H1 (cell line): ENCODE measurements around the gene LAMA3. TPM values are rescaled to one million over a fixed set of nuclear protein-coding genes. Genes with fewer than 3 reads are reported as not detected.

Source experiments
- BCL11A ChIP-seq, 2 experiments: IDR thresholded peaks; one replicate each; pipeline ENCODE4 v1.6.1; 2011; ENCODE audit warnings: low read depth in 2 of 2, low read length in 2 of 2, mild to moderate bottlenecking in 2 of 2
- CBX8 ChIP-seq: fragments of 300-800, 300-1000 bp; sonication (generic); IDR thresholded peaks from 2 replicates; pipeline ENCODE4 v1.7.1; 2016; ENCODE audit warnings: low read depth, low read length, borderline replicate concordance
- CTCF ChIP-seq, 3 experiments: IDR thresholded peaks; 1 replicate in 2 of 3; 2 replicates in 1 of 3; pipeline versions ENCODE4 v1.5.1 to v1.6.1; 2011; ENCODE audit warnings: low read length in 3 of 3, mild to moderate bottlenecking in 3 of 3, inconsistent platforms in 2 of 3, low read depth in 1 of 3, moderate library complexity in 1 of 3; ENCODE audit not compliant: insufficient read depth in 1 of 3; ENCODE audit errors: control extremely low read depth in 1 of 3
- E2F6 ChIP-seq: IDR thresholded peaks from 2 replicates; pipeline ENCODE4 v1.6.1; 2012; ENCODE audit warnings: inconsistent platforms
- KDM4A ChIP-seq: IDR thresholded peaks from one replicate; pipeline ENCODE4 v1.7.1; 2012; ENCODE audit warnings: low read depth, mild to moderate bottlenecking, moderate library complexity, low read length, inconsistent platforms; ENCODE audit not compliant: severe bottlenecking
- RBBP5 ChIP-seq: IDR thresholded peaks from 2 replicates; pipeline ENCODE4 v1.7.1; 2012; ENCODE audit warnings: low read depth, mild to moderate bottlenecking, inconsistent platforms, low read length, moderate library complexity, borderline replicate concordance
- TAF1 ChIP-seq: IDR thresholded peaks from 2 replicates; pipeline ENCODE4 v1.6.1; 2011; ENCODE audit warnings: mild to moderate bottlenecking, low read depth, low read length
- polyA plus RNA-seq, 7 experiments: library from polyadenylated mRNA; depleted of rRNA in 3 of 7; stranded (reverse) in 5 of 7; unstranded in 2 of 7; fragments of >200 nt in 5 of 7; fragments of 200-250 nt in 2 of 7; gene quantifications; 1 replicate in 5 of 7; 2 replicates in 1 of 7; 4 replicates in 1 of 7; pipeline versions ENCODE4 v1.2.1 to v1.2.3, GENCODE V29; 2011 to 2013; ENCODE audit warnings: missing spikeins in 2 of 7, mixed read lengths in 2 of 7
- total RNA-seq: library from RNA; stranded (reverse); fragmentation: NEBNext Ultra II Directional; extraction: Animal tissue kit (Norgen Biotek cat#: 25700); gene quantifications from 2 replicates; pipeline ENCODE4 v1.2.1, GENCODE V29; 2021

Gene LAMA3
- total and polyA plus RNA-seq, 2 of the 8 experiments (the other 6 are each of a cell fraction or from before 2014, with no cell fraction given) = 0.76 to 5.0 TPM

GRCh38 chr18:24003903-24004640 is 314.8 kb downstream of the LAMA3 start (continued):
- TF ChIP-seq E2F6 (no peak), CTCF (IDR thresholded peaks at IDR 0.05; ENCODE audit: control extremely low read depth in 1 of 3, insufficient read depth in 1 of 3, low read depth in 1 of 3, low read length in 3 of 3) (no peak), CBX8 (no peak), RBBP5 (no peak), TAF1 (no peak), KDM4A (no peak), BCL11A (IDR thresholded peaks at IDR 0.05; ENCODE audit: low read depth in 2 of 2, low read length in 2 of 2) (no peak)

Other genes with a start within 250 kb of the LAMA3 start
- 17.6 and 24.3 TPM in 2 replicates for gene RIOK3, start 236.2 kb upstream of the LAMA3 start, total RNA-seq
- gene RIOK3, start 236.2 kb upstream of the LAMA3 start, polyA plus RNA-seq (2011; rRNA removed) = 5.8 and 7.5 TPM in 2 replicates
- 20.1 and 21.3 TPM in 2 replicates for gene RMC1, start 185.9 kb upstream of the LAMA3 start, total RNA-seq
- 14.2 and 16.4 TPM in 2 replicates for gene RMC1, start 185.9 kb upstream of the LAMA3 start, polyA plus RNA-seq (2011; rRNA removed)
- 36.4 and 39.5 TPM in 2 replicates for gene NPC1, start 102.9 kb upstream of the LAMA3 start, total RNA-seq
- 33.9 and 34.1 TPM in 2 replicates for gene NPC1, start 102.9 kb upstream of the LAMA3 start, polyA plus RNA-seq (2011; rRNA removed)
- 6.3 and 7.3 TPM in 2 replicates for gene ANKRD29, start 26.5 kb upstream of the LAMA3 start, total RNA-seq
- 2.2 and 3.0 TPM in 2 replicates for gene ANKRD29, start 26.5 kb upstream of the LAMA3 start, polyA plus RNA-seq (2011; rRNA removed)